Measurements from ENCODE around the gene GAPDH.
"Not testable (repeated sequence)": the region's sequence is repeated elsewhere in the genome, so short reads cannot be mapped to it uniquely, and the experiment has no call there.

GAPDH gene

GRCh38 chr12:6548966-6549683 lies 14.8 kb downstream of the GAPDH start:
- Histone ChIP-seq H3K4me2 (ENCODE audit: low read length) (peak overlapping the region; percentile 84), H3K4me3 (ENCODE audit: low read length) (peak overlapping the region; percentile 91), H3K9me3 (replicated peaks; ENCODE audit: low read length) (no peaks in the 10 kb centered on the region), H3K36me3 (ENCODE audit: insufficient read depth, low read length) (peaks cover 42% of the 10 kb centered on the region), H3K9ac (ENCODE audit: low read depth, low read length) (peak overlapping the region; percentile 85), H3K27me3 (ENCODE audit: control insufficient read depth, insufficient read depth, low read length) (no peaks in the 10 kb centered on the region), H3K4me1 (ENCODE audit: control insufficient read depth, insufficient read depth, low read length) (peaks cover 69% of the 10 kb centered on the region)

- H3K9ac ChIP-seq (ENCODE audit: low read depth, low read length) = peak overlapping the region; percentile 85
- peak overlapping the region; percentile 91 for H3K4me3 ChIP-seq (ENCODE audit: low read length)
- no peaks in the 10 kb centered on the region for H3K27me3 ChIP-seq (ENCODE audit: control insufficient read depth, insufficient read depth, low read length)
- peaks cover 71% of the 10 kb centered on the region for H3K4me1 ChIP-seq (ENCODE audit: control insufficient read depth, insufficient read depth, low read length)
- H3K36me3 ChIP-seq (ENCODE audit: insufficient read depth, low read length) = peaks cover 37% of the 10 kb centered on the region
- no peaks in the 10 kb centered on the region for H3K9me3 ChIP-seq (replicated peaks; ENCODE audit: low read length)
- H3K4me2 ChIP-seq (ENCODE audit: low read length) = peak overlapping the region; percentile 84
Observed at GRCh38 chr12:6549684-6550151, 15.4 kb downstream of the GAPDH start.

GRCh38 chr12:6550294-6551062 lies 16.2 kb downstream of the GAPDH start:
- Histone ChIP-seq H3K4me2 (ENCODE audit: low read length) (peak overlapping the region; percentile 84), H3K27me3 (ENCODE audit: control insufficient read depth, insufficient read depth, low read length) (no peaks in the 10 kb centered on the region), H3K4me1 (ENCODE audit: control insufficient read depth, insufficient read depth, low read length) (peaks cover 71% of the 10 kb centered on the region), H3K4me3 (ENCODE audit: low read length) (peak overlapping the region; percentile 91), H3K36me3 (ENCODE audit: insufficient read depth, low read length) (peaks cover 40% of the 10 kb centered on the region), H3K9ac (ENCODE audit: low read depth, low read length) (peak overlapping the region; percentile 85), H3K9me3 (replicated peaks; ENCODE audit: low read length) (no peaks in the 10 kb centered on the region)

GRCh38 chr12:6551063-6551461 lies 16.7 kb downstream of the GAPDH start:
- Histone ChIP-seq H3K4me1 (ENCODE audit: control insufficient read depth, insufficient read depth, low read length) (peaks cover 71% of the 10 kb centered on the region), H3K36me3 (ENCODE audit: insufficient read depth, low read length) (peaks cover 34% of the 10 kb centered on the region), H3K4me2 (ENCODE audit: low read length) (peak overlapping the region; percentile 84), H3K9ac (ENCODE audit: low read depth, low read length) (peak overlapping the region; percentile 85), H3K27me3 (ENCODE audit: control insufficient read depth, insufficient read depth, low read length) (no peaks in the 10 kb centered on the region), H3K9me3 (replicated peaks; ENCODE audit: low read length) (no peaks in the 10 kb centered on the region), H3K4me3 (ENCODE audit: low read length) (peak overlapping the region; percentile 91)

GRCh38 chr12:6551496-6552139 lies 17.3 kb downstream of the GAPDH start:
- peak overlapping the region; percentile 85 for H3K9ac ChIP-seq (ENCODE audit: low read depth, low read length)
- H3K4me2 ChIP-seq (ENCODE audit: low read length) = peak overlapping the region; percentile 84
- H3K4me3 ChIP-seq (ENCODE audit: low read length) = peak overlapping the region; percentile 91
- peaks cover 71% of the 10 kb centered on the region for H3K4me1 ChIP-seq (ENCODE audit: control insufficient read depth, insufficient read depth, low read length)
- no peaks in the 10 kb centered on the region for H3K9me3 ChIP-seq (replicated peaks; ENCODE audit: low read length)
- peaks cover 34% of the 10 kb centered on the region for H3K36me3 ChIP-seq (ENCODE audit: insufficient read depth, low read length)
- H3K27me3 ChIP-seq (ENCODE audit: control insufficient read depth, insufficient read depth, low read length) = no peaks in the 10 kb centered on the region

- H3K4me1 ChIP-seq (ENCODE audit: control insufficient read depth, insufficient read depth, low read length) = peaks cover 69% of the 10 kb centered on the region
- peaks cover 34% of the 10 kb centered on the region for H3K36me3 ChIP-seq (ENCODE audit: insufficient read depth, low read length)
- H3K9ac ChIP-seq (ENCODE audit: low read depth, low read length) = peak overlapping the region; percentile 85
- peak overlapping the region; percentile 84 for H3K4me2 ChIP-seq (ENCODE audit: low read length)
- peak overlapping the region; percentile 91 for H3K4me3 ChIP-seq (ENCODE audit: low read length)
- no peaks in the 10 kb centered on the region for H3K27me3 ChIP-seq (ENCODE audit: control insufficient read depth, insufficient read depth, low read length)
- H3K9me3 ChIP-seq (replicated peaks; ENCODE audit: low read length) = no peaks in the 10 kb centered on the region
Observed at GRCh38 chr12:6552140-6552551, 17.8 kb downstream of the GAPDH start.

- H3K4me2 ChIP-seq (ENCODE audit: low read length) = peak overlapping the region; percentile 84
- no peaks in the 10 kb centered on the region for H3K9me3 ChIP-seq (replicated peaks; ENCODE audit: low read length)
- H3K36me3 ChIP-seq (ENCODE audit: insufficient read depth, low read length) = peaks cover 33% of the 10 kb centered on the region
- peaks cover 57% of the 10 kb centered on the region for H3K4me1 ChIP-seq (ENCODE audit: control insufficient read depth, insufficient read depth, low read length)
- H3K27me3 ChIP-seq (ENCODE audit: control insufficient read depth, insufficient read depth, low read length) = no peaks in the 10 kb centered on the region
- peak overlapping the region; percentile 91 for H3K4me3 ChIP-seq (ENCODE audit: low read length)
- peak overlapping the region; percentile 85 for H3K9ac ChIP-seq (ENCODE audit: low read depth, low read length)
Observed at GRCh38 chr12:6553051-6553868, 18.9 kb downstream of the GAPDH start.

- H3K4me2 ChIP-seq (ENCODE audit: low read length) = peak overlapping the region; percentile 84
- H3K9ac ChIP-seq (ENCODE audit: low read depth, low read length) = peak overlapping the region; percentile 84
- no peaks in the 10 kb centered on the region for H3K9me3 ChIP-seq (replicated peaks; ENCODE audit: low read length)
- H3K27me3 ChIP-seq (ENCODE audit: control insufficient read depth, insufficient read depth, low read length) = no peaks in the 10 kb centered on the region
- peaks cover 47% of the 10 kb centered on the region for H3K4me1 ChIP-seq (ENCODE audit: control insufficient read depth, insufficient read depth, low read length)
- peak overlapping the region; percentile 91 for H3K4me3 ChIP-seq (ENCODE audit: low read length)
- H3K36me3 ChIP-seq (ENCODE audit: insufficient read depth, low read length) = peaks cover 38% of the 10 kb centered on the region
Observed at GRCh38 chr12:6554168-6555017, 20.1 kb downstream of the GAPDH start.

- Histone ChIP-seq H3K4me2 (ENCODE audit: low read length) (peak overlapping the region; percentile 84), H3K36me3 (ENCODE audit: insufficient read depth, low read length) (peaks cover 41% of the 10 kb centered on the region), H3K27me3 (ENCODE audit: control insufficient read depth, insufficient read depth, low read length) (no peaks in the 10 kb centered on the region), H3K9me3 (replicated peaks; ENCODE audit: low read length) (no peaks in the 10 kb centered on the region), H3K4me3 (ENCODE audit: low read length) (peak overlapping the region; percentile 91), H3K4me1 (ENCODE audit: control insufficient read depth, insufficient read depth, low read length) (peaks cover 39% of the 10 kb centered on the region), H3K9ac (ENCODE audit: low read depth, low read length) (peak overlapping the region; percentile 84)
Observed at GRCh38 chr12:6555018-6555691, 20.8 kb downstream of the GAPDH start.

- H3K9me3 ChIP-seq (replicated peaks; ENCODE audit: low read length); H3K27me3 ChIP-seq (ENCODE audit: control insufficient read depth, insufficient read depth, low read length); H3K9ac ChIP-seq (ENCODE audit: low read depth, low read length); H3K4me2 ChIP-seq (ENCODE audit: low read length); H3K4me3 ChIP-seq (ENCODE audit: low read length): not testable (repeated sequence)
- Histone ChIP-seq H3K4me1 (ENCODE audit: control insufficient read depth, insufficient read depth, low read length) (peaks cover 26% of the 10 kb centered on the region), H3K36me3 (ENCODE audit: insufficient read depth, low read length) (peaks cover 47% of the 10 kb centered on the region)
Observed at GRCh38 chr12:6556496-6556817, 22.1 kb downstream of the GAPDH start.

All from skeletal muscle satellite cell (primary cell).